ENCODE measurements around the gene KIRREL3. TPM values are rescaled to one million over a fixed set of nuclear protein-coding genes. Genes with fewer than 3 reads are reported as not detected.

KIRREL3 gene
- total RNA-seq, 1 experiment from 2014 or later, result 0.44 TPM

DNA sequence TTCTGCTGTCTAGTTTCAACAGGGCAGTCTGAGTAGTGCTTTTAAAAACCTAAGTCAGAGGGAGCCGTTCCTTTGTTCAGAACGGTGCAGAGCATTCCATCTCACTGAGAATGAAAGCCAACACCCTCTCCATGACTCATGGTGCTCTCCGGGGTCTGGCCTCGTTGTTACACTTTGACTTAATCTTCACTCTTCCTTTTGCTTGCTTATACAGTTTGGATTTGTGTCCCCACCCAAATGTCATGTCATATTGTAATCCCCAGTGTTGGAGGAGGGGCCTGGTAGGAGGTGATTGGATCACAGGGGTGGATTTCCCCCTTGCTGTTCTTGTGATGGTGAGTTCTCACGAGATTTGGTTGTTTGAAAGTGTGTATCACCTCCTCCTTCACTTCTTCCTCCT lies 352.8 kb downstream of the KIRREL3 start:
- Histone ChIP-seq H3K9ac (ENCODE audit: low read length) (no peak overlapping the region), H3K4me1 (ENCODE audit: insufficient read depth, low read length) (no peaks in the 10 kb centered on the region; the same call in 1 of the 2 replicates), H3K9me2 (replicated peaks; ENCODE audit: low read length) (no peaks in the 10 kb centered on the region), H3K4me2 (ENCODE audit: low read length) (peak overlapping the region; percentile 24; the same call in 1 of the 2 replicates), H2AFZ (ENCODE audit: low read length) (no peak overlapping the region), H3K27ac (ENCODE audit: low read length) (no peak overlapping the region), H3F3A (ENCODE audit: low read length, unreplicated experiment) (no peaks in the 10 kb centered on the region), H3K79me2 (ENCODE audit: low read length) (no peaks in the 10 kb centered on the region), H4K20me1 (ENCODE audit: low read length) (no peaks in the 10 kb centered on the region), H3K4me3 (ENCODE audit: low read length) (no peak overlapping the region), H3K9me3 (ENCODE audit: low read length) (no peaks in the 10 kb centered on the region), H3K27me3 (ENCODE audit: low read length) (peaks cover 37% of the 10 kb centered on the region), H3K36me3 (ENCODE audit: low read depth, low read length) (no peaks in the 10 kb centered on the region)
- ChIA-PET CTCF (no interaction called here), POLR2A (ENCODE audit: unreplicated experiment) (no interaction called here)
- TF ChIP-seq EZH2 (IDR thresholded peaks at IDR 0.05; ENCODE audit: low read length, unreplicated experiment) (no peak), EZH2phosphoT487 (IDR thresholded peaks at IDR 0.05; ENCODE audit: borderline replicate concordance, low read length) (no peak)
- TF ChIP-seq, protein P1, sequence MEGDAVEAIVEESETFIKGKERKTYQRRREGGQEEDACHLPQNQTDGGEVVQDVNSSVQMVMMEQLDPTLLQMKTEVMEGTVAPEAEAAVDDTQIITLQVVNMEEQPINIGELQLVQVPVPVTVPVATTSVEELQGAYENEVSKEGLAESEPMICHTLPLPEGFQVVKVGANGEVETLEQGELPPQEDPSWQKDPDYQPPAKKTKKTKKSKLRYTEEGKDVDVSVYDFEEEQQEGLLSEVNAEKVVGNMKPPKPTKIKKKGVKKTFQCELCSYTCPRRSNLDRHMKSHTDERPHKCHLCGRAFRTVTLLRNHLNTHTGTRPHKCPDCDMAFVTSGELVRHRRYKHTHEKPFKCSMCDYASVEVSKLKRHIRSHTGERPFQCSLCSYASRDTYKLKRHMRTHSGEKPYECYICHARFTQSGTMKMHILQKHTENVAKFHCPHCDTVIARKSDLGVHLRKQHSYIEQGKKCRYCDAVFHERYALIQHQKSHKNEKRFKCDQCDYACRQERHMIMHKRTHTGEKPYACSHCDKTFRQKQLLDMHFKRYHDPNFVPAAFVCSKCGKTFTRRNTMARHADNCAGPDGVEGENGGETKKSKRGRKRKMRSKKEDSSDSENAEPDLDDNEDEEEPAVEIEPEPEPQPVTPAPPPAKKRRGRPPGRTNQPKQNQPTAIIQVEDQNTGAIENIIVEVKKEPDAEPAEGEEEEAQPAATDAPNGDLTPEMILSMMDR (conservative IDR thresholded peaks at IDR 0.05; ENCODE audit: low read depth, low read length), result no peak
- intact Hi-C loops (cut with micrococcal nuclease), result no loop called here
- ATAC-seq (peak; percentile 64), DNase-seq (peak; percentile 67)
- BruUV-seq (replicated peaks), result no TSS peak

DNA sequence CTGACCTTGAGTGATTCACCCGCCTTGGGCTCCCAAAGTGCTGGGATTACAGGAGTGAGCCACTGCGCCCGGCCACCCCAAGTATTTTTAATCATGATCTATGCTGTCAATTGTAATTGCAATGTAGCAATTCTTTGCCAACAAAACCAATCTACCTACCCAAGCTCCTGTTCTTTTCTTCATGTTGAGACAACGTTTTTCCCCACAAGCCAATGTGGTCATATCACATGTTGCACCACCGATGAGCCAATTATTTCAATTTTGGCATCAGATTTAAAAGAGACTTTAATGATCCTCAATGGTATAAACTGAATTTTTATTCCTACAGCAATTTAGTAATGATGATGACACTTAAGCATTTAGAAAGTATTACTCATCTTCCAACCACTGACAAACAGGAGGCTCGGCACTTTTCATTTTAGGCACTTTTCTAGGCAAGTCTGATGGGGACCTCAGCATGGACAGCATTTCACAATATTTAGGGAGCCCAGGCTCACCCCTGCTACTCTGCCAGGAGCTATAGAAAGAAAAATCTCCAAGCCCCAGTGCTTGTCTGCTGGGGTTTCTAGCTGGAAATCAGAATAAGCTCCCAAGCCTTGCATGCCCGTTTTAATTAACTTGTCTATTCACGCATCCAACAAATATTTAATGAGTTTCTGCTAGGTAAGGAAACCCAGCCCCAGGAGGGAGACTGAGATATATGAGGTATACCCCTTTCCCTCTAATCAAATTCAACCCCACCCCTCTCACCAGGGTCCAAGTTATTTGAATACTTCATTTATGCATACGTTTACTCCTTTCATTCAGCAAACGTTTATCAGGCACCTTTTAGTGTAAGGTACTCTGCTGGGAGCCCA lies 353.6 kb downstream of the KIRREL3 start:
- H3K9ac ChIP-seq (ENCODE audit: low read length), result no peak overlapping the region
- H3K36me3 ChIP-seq (ENCODE audit: low read depth, low read length), result no peaks in the 10 kb centered on the region
- CTCF ChIA-PET, result no interaction called here
- POLR2A ChIA-PET (ENCODE audit: unreplicated experiment), result no interaction called here
- H3K9me3 ChIP-seq (ENCODE audit: low read length), result no peaks in the 10 kb centered on the region
- no peaks in the 10 kb centered on the region; the same call in 1 of the 2 replicates for H3K4me1 ChIP-seq (ENCODE audit: insufficient read depth, low read length)
- H3K4me2 ChIP-seq (ENCODE audit: low read length), result peak overlapping the region; percentile 24; the same call in 1 of the 2 replicates
- no peak overlapping the region for H2AFZ ChIP-seq (ENCODE audit: low read length)
- no peak for DNase-seq
- H3K9me2 ChIP-seq (replicated peaks; ENCODE audit: low read length), result no peaks in the 10 kb centered on the region
- no TSS peak for BruUV-seq (replicated peaks)
- H3K27ac ChIP-seq (ENCODE audit: low read length), result no peak overlapping the region
- H3K4me3 ChIP-seq (ENCODE audit: low read length), result no peak overlapping the region
- no peaks in the 10 kb centered on the region for H4K20me1 ChIP-seq (ENCODE audit: low read length)
- H3F3A ChIP-seq (ENCODE audit: low read length, unreplicated experiment), result no peaks in the 10 kb centered on the region
- H3K79me2 ChIP-seq (ENCODE audit: low read length), result no peaks in the 10 kb centered on the region
- no peak for ATAC-seq
- H3K27me3 ChIP-seq (ENCODE audit: low read length), result peaks cover 30% of the 10 kb centered on the region
- no peak for TF ChIP-seq EZH2phosphoT487 (IDR thresholded peaks at IDR 0.05; ENCODE audit: borderline replicate concordance, low read length)
- no peak for TF ChIP-seq EZH2 (IDR thresholded peaks at IDR 0.05; ENCODE audit: low read length, unreplicated experiment)
- TF ChIP-seq, protein P1 (conservative IDR thresholded peaks at IDR 0.05; ENCODE audit: low read depth, low read length), result no peak
- intact Hi-C loops (cut with micrococcal nuclease), result no loop called here

DNA sequence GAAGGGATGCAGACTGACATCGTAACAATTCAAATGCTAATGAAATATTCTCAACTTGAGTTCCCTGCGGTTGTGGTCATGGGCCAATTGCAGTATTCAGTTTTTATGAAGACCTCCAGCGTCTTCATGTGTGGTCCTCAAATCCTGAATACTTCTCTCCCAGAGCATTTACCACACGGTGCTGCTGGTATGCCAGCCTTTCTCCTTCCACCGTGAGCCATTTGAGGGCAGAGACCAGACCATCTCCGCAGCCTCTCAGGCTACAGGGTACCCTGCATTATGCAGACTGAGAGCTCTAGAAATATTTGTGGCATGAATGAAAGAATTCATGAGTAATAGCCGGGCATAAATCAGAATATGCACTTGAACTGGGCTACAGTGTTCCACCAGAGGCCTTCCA lies 355.4 kb downstream of the KIRREL3 start:
- DNase-seq (no peak), ATAC-seq (no peak)
- CTCF ChIA-PET, result no interaction called here
- BruUV-seq (replicated peaks), result no TSS peak
- Histone ChIP-seq H3K79me2 (ENCODE audit: low read length) (no peaks in the 10 kb centered on the region), H3K9ac (ENCODE audit: low read length) (no peak overlapping the region), H3K27ac (ENCODE audit: low read length) (no peak overlapping the region), H3K9me2 (replicated peaks; ENCODE audit: low read length) (no peaks in the 10 kb centered on the region), H3K4me1 (ENCODE audit: insufficient read depth, low read length) (no peaks in the 10 kb centered on the region; the same call in 1 of the 2 replicates), H3K9me3 (ENCODE audit: low read length) (no peaks in the 10 kb centered on the region), H3F3A (ENCODE audit: low read length, unreplicated experiment) (no peaks in the 10 kb centered on the region), H3K27me3 (ENCODE audit: low read length) (peaks cover 41% of the 10 kb centered on the region), H4K20me1 (ENCODE audit: low read length) (no peaks in the 10 kb centered on the region), H3K4me2 (ENCODE audit: low read length) (no peak overlapping the region), H3K36me3 (ENCODE audit: low read depth, low read length) (no peaks in the 10 kb centered on the region), H2AFZ (ENCODE audit: low read length) (no peak overlapping the region), H3K4me3 (ENCODE audit: low read length) (no peak overlapping the region)
- intact Hi-C loops (cut with micrococcal nuclease), result no loop called here
- TF ChIP-seq EZH2phosphoT487 (IDR thresholded peaks at IDR 0.05; ENCODE audit: borderline replicate concordance, low read length) (no peak), EZH2 (IDR thresholded peaks at IDR 0.05; ENCODE audit: low read length, unreplicated experiment) (no peak)
- TF ChIP-seq, protein P1 (conservative IDR thresholded peaks at IDR 0.05; ENCODE audit: low read depth, low read length), result no peak
- POLR2A ChIA-PET (ENCODE audit: unreplicated experiment), result no interaction called here

Measured in PC-3 (cell line).